ENCODE data around the gene DNASE1L3.
"Not testable (repeated sequence)": the region's sequence is repeated elsewhere in the genome, so short reads cannot be mapped to it uniquely, and the experiment has no call there.

The DNASE1L3 gene

GRCh38 chr3:58210761-58211460, at the start of gene DNASE1L3:
DNASE1L3 (minus strand) TSS chr3:58210972; CDS start chr3:58210906, 66 bp downstream.
- no peak for DNase-seq (ENCODE audit: low read depth in 2 of 2)

- DNase-seq (ENCODE audit: low read depth in 2 of 2) = no peak
Measured at GRCh38 chr3:58260261-58260731, 49.5 kb upstream of the DNASE1L3 start.

GRCh38 chr3:58258392-58259055, 47.8 kb upstream of the DNASE1L3 start:
- DNase-seq (ENCODE audit: low read depth in 2 of 2) = no peak

GRCh38 chr3:58256511-58256910, 45.7 kb upstream of the DNASE1L3 start:
- DNase-seq (ENCODE audit: low read depth in 2 of 2) = no peak

- no peak for DNase-seq (ENCODE audit: low read depth in 2 of 2)
Measured at GRCh38 chr3:58256061-58256460, 45.3 kb upstream of the DNASE1L3 start.

- DNase-seq (ENCODE audit: low read depth in 2 of 2) = no peak
Measured at GRCh38 chr3:58254144-58254543, 43.4 kb upstream of the DNASE1L3 start.

GRCh38 chr3:58251631-58252035, 40.9 kb upstream of the DNASE1L3 start:
- no peak for DNase-seq (ENCODE audit: low read depth in 2 of 2)

- no peak for DNase-seq (ENCODE audit: low read depth in 2 of 2)
Measured at GRCh38 chr3:58250093-58250707, 39.4 kb upstream of the DNASE1L3 start.

GRCh38 chr3:58249358-58250092, 38.8 kb upstream of the DNASE1L3 start:
- DNase-seq (ENCODE audit: low read depth in 2 of 2) = no peak

GRCh38 chr3:58246148-58247047, 35.6 kb upstream of the DNASE1L3 start:
- DNase-seq (ENCODE audit: low read depth in 2 of 2) = no peak

GRCh38 chr3:58243976-58244585, 33.3 kb upstream of the DNASE1L3 start:
- DNase-seq (ENCODE audit: low read depth in 2 of 2) = no peak

GRCh38 chr3:58242860-58243259, 32.1 kb upstream of the DNASE1L3 start:
- not testable (repeated sequence) for DNase-seq (ENCODE audit: low read depth in 2 of 2)

GRCh38 chr3:58242340-58242739, 31.6 kb upstream of the DNASE1L3 start:
- no peak for DNase-seq (ENCODE audit: low read depth in 2 of 2)

- DNase-seq (ENCODE audit: low read depth in 2 of 2) = no peak
Measured at GRCh38 chr3:58241306-58242044, 30.7 kb upstream of the DNASE1L3 start.

GRCh38 chr3:58238830-58239229, 28.1 kb upstream of the DNASE1L3 start:
- DNase-seq (ENCODE audit: low read depth in 2 of 2) = no peak

GRCh38 chr3:58237941-58238681, 27.3 kb upstream of the DNASE1L3 start:
- DNase-seq (ENCODE audit: low read depth in 2 of 2) = peak in 1 of 2 donors; percentile 23

GRCh38 chr3:58237238-58237940, 26.6 kb upstream of the DNASE1L3 start, which contains the start of gene ABHD6:
ABHD6 (plus strand) TSS chr3:58237792; CDS start chr3:58256587, 18,795 bp downstream.
- DNase-seq (ENCODE audit: low read depth in 2 of 2) = peak; percentile 72 to 77

- DNase-seq (ENCODE audit: low read depth in 2 of 2) = no peak
Measured at GRCh38 chr3:58236527-58237237, 25.9 kb upstream of the DNASE1L3 start.
